Bone marrow (tissue), 2 donors: Measurements from ENCODE around the gene TSPEAR.

Experiments
- DNase-seq, 2 donors: peaks; one replicate each; lab custom pipeline; 2025; lab: John Stamatoyannopoulos, UW

The TSPEAR gene

DNA sequence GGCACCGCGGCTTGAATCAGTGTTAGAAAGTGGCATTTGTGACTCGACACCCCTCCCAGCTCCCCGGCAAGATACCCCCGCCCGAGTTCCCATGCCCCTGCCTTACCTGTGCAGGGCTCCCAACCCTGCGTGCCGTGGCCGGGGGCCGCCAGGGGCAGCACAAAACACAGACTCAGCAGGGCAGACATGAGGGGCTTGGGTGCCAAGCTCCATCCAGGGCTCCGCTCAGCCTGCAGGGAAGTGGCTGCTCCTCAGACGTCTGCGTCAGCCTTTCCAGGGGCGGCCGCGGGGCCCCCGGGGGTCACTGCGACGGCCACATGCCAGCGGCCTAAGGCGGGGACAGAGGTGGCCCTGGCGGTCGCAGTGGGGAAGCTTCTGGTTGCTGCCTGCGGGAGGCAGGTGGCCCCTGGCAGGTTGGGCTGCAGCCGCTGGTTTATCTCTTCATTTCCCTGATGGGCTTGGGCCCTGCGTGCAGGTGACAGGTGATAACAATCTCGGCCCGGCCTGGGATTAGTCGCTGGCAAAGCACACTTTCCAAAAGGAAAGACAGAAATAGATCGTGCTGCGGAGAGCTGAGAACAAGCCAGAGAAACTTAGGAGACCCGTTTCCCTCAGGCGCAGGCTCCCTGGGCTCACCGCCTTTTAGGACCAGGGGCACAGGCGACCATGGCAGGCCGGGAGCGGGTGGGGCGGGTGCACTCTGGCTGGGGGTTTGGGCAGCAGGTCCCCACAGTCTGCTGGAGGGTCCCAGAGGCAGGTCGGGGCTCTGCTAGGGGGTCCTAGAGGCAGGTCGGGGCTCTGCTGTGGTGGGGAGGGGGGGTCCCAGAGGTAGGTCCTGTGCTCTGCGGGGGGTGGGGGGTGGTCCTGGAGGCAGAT lies at the start of gene TSPEAR:
Gene TSPEAR (minus strand): TSS at position 246 of the 876 bp plus-strand sequence. CDS start 58 bp downstream, at position 188.
- no peak for DNase-seq

GRCh38 chr21:44760376-44760775 lies 49.0 kb upstream of the TSPEAR start:
- no peak for DNase-seq

DNA sequence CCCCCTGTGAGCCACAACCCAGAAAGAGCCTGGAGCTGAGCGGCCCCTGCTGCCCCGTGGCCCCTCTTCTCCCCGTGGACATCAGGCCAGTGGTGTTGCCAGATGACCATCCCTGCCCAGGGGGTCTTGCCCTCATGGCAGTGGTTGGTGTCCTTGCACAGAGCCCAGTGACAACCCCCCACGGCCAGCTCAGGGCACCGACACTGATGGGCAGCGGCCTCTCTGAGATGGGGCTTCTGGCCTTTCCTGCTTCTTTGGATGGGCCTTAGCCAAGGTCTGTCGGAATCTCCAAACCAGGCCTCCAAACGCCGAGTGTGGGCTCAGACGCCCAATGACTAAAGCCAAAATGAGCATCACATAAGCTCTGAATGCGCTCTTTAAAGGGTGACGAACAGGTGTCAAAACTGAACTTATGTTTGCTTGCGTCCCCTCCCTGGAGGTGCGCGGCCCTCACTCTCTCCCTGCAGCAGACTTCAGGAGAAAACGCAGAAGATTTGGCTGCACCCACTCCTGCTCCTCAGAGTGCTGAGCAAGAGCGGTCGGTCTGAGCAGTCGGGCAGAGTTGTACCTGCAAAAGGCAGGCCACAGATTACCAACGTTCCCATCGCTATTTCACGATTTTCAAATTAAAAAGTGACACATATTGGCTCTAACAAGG lies 48.4 kb upstream of the TSPEAR start:
- DNase-seq = no peak

- no peak for DNase-seq
Measured at GRCh38 chr21:44758781-44759627, 47.6 kb upstream of the TSPEAR start.

DNA sequence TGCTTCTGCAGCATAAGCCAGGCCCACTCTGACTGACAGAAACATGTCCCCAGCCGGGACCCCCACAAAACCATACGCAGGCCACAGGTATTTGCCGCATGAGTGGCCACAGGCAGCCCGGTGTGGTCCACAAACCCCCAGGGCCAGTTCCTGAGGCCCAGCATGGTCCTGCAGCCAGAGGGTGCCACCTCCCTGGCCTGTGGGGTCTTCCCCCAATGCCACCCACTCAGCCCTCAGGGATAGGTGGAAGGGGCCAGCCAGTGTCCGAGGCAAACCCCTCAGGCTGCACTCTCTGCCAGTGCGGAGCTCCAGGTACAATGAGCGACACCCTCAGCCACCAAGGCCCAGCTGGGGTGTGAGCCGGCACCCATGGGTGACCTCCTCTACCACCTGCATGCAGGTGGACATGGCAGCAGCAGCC lies 46.8 kb upstream of the TSPEAR start:
- DNase-seq = no peak

- DNase-seq = no peak
Measured at GRCh38 chr21:44757731-44758130, 46.4 kb upstream of the TSPEAR start.

- no peak for DNase-seq
Measured at GRCh38 chr21:44756423-44757185, 45.2 kb upstream of the TSPEAR start.

- no peak for DNase-seq
Measured at GRCh38 chr21:44755227-44755626, 43.9 kb upstream of the TSPEAR start.

DNA sequence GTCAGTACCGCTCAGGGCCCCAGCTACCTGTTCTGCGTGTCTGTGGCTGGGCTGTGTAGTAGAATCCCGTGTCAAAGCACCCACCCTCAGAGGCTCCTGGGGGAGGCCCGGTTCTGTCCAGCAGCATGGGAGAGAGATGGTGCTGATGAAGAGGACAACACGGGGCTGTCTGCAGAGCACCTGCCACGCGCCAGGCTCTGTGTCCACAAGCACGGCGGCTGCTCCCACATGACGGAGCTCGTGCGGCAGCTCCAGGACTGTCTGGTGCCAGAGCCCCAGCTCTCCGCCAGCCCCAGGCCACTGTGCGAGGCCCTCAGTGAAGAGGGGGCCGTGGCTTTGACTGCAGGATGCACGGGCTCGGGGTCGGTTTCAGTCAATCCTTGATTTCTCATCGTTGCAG lies 42.0 kb upstream of the TSPEAR start:
- no peak for DNase-seq

GRCh38 chr21:44752671-44753235 lies 41.4 kb upstream of the TSPEAR start:
- no peak for DNase-seq

- no peak for DNase-seq
Measured at GRCh38 chr21:44751799-44752636, 40.6 kb upstream of the TSPEAR start.

DNA sequence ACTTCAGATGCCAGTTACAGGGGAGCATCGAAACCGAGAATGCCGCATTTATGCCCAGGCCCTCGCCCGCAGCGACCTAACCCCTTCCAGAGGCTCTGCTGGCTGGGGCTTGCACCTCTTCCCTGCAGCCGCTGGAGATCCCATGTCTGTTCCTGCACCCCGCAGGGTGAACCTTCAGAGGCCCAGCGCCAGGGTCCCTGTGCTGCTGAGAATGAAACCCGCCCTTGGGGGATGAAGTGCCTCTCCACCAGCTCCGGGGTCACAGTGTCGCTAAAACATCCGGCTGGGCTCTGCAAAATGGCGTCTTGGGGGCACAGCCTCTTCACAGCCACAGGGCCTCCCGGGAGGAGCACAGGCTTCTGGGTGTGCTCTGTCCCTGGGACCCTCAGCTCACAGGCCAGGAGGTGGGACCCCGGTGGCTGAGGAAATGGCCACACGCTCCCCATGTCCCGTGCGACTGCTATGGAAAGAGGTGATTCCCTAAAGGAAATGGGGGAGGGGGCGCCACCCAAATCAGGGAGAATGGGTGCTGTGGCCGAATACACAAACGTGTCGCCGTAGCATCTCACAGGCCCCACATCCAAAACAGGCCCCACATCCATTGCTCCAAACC lies 39.9 kb upstream of the TSPEAR start:
- no peak for DNase-seq

- DNase-seq = no peak
Measured at GRCh38 chr21:44750675-44751025, 39.3 kb upstream of the TSPEAR start.

GRCh38 chr21:44749759-44750674 lies 38.6 kb upstream of the TSPEAR start:
- no peak for DNase-seq

DNA sequence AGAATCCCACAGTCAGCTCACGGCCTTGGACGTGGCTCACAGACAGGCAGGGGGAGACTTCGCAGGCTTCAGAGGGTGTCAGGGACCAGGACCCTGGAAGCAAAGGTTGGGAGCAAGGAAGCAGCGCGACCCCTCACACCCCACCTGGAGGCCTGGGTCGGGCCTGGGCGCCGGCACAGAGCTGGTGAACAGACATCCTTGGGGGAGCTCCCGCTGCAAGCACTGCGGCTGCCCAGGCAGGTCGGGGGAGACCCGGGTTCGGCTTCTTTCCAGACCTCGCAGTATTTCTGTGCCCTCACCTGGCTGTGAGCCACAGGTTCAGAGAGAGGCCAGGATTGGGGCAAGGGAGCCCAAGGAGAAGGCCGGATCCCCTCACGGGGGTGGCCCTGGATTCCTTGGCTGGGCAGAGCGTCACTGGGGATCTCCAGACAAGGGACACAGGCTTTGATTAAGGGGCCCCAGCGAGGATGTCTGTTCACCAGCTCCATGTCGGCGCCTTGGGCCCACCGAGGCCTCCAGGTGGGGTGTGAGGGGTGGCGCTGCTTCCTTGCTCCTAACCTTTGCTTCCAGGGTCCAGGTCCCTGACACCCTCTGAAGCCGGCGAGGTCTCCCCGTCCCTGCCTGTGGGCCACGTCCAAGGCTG lies 37.9 kb upstream of the TSPEAR start:
- no peak for DNase-seq

GRCh38 chr21:44748621-44749020 lies 37.2 kb upstream of the TSPEAR start:
- DNase-seq = no peak

GRCh38 chr21:44742418-44743153 lies 31.2 kb upstream of the TSPEAR start:
- no peak for DNase-seq

GRCh38 chr21:44741921-44742320 lies 30.5 kb upstream of the TSPEAR start:
- DNase-seq = no peak
